Thoracic aorta (tissue), 2 donors: ENCODE measurements around the gene PHTF1. TPM values are rescaled to one million over a fixed set of nuclear protein-coding genes. Genes with fewer than 3 reads are reported as not detected.

Source experiments
- ATAC-seq: fragments of 150-250 bp; one replicate; pipeline ENCODE4 v1.8.0; 2017; ENCODE audit warnings: low read depth; ENCODE audit not compliant: insufficient number of reproducible peaks, low FRiP score
- DNase-seq: peaks from one replicate; pipeline ENCODE4 v3.0.0-alpha.2; 2020; ENCODE audit warnings: low spot score
- H3K27ac ChIP-seq, 2 donors: fragments of 200-600 bp; sonication (generic); 1 replicate in 1 of 2; 2 replicates in 1 of 2; pipeline ENCODE4 v1.5.1; 2016; ENCODE audit warnings: mild to moderate bottlenecking in 2 of 2, moderate library complexity in 2 of 2
- H3K27me3 ChIP-seq: fragments of 200-600 bp; sonication (generic); replicated peaks from 2 replicates; pipeline ENCODE4 v1.6.0; 2016; ENCODE audit warnings: mild to moderate bottlenecking; ENCODE audit not compliant: insufficient read depth
- H3K36me3 ChIP-seq: fragments of 200-600 bp; sonication (generic); one replicate; pipeline ENCODE4 v1.5.1; 2016
- H3K4me1 ChIP-seq, 2 donors: fragments of 200-600 bp; sonication (generic); 1 replicate in 1 of 2; 2 replicates in 1 of 2; pipeline versions ENCODE4 v1.5.1 to v1.6.0; 2016; ENCODE audit warnings: low read depth in 2 of 2, mild to moderate bottlenecking in 1 of 2; ENCODE audit not compliant: control insufficient read depth in 1 of 2
- H3K4me3 ChIP-seq: fragments of 200-600 bp; sonication (generic); 2 replicates; pipeline ENCODE4 v1.5.1; 2016; ENCODE audit warnings: mild to moderate bottlenecking
- H3K9me3 ChIP-seq: fragments of 200-600 bp; sonication (generic); 2 replicates; pipeline ENCODE4 v1.5.1; 2016
- CTCF ChIP-seq: fragments of 200-600 bp; sonication (generic); IDR thresholded peaks from one replicate; pipeline ENCODE4 v1.5.1; 2019; ENCODE audit warnings: antibody characterized with exemption
- total RNA-seq, 2 donors: library from RNA; depleted of rRNA; stranded (reverse); fragments of >200 nt; gene quantifications; one replicate each; pipeline versions ENCODE4 v1.1.0 to v1.2.3, GENCODE V29; 2016

The PHTF1 gene
- 10 to 100 TPM; 21.2 to 21.3 TPM for total RNA-seq

GRCh38 chr1:113759333-113760101 lies at the start of gene PHTF1:
Gene PHTF1, minus strand, starts transcription at chr1:113759486. Its CDS starts 783 bp downstream, at chr1:113758703.
- ATAC-seq (peak; percentile 95), DNase-seq (peak; percentile 38)
- H3K36me3 ChIP-seq: no peaks in the 10 kb centered on the region
- no peaks in the 10 kb centered on the region for H3K27me3 ChIP-seq
- TF ChIP-seq CTCF: no peak
- peaks cover 9 to 17% of the 10 kb centered on the region in 2 donors for H3K4me1 ChIP-seq
- H3K4me3 ChIP-seq: peak within 1 kb of the TSS; percentile 90
- no peaks in the 10 kb centered on the region for H3K9me3 ChIP-seq
- peak within 1 kb of the TSS; percentile 94 to 95 for H3K27ac ChIP-seq

- no peak for TF ChIP-seq CTCF
- no peaks in the 10 kb centered on the region for H3K27me3 ChIP-seq
- H3K4me3 ChIP-seq: peak overlapping the region; percentile 83
- H3K9me3 ChIP-seq: no peaks in the 10 kb centered on the region
- peaks cover 39% of the 10 kb centered on the region in 2 donors for H3K4me1 ChIP-seq
- no peaks in the 10 kb centered on the region for H3K36me3 ChIP-seq
- ATAC-seq (no peak), DNase-seq (no peak)
- no peak overlapping the region for H3K27ac ChIP-seq
These were observed 49.3 kb upstream of the PHTF1 start for GRCh38 chr1:113808450-113809195.

GRCh38 chr1:113805639-113806038 lies 46.4 kb upstream of the PHTF1 start:
- DNase-seq (no peak), ATAC-seq (no peak)
- peaks cover 52 to 54% of the 10 kb centered on the region in 2 donors for H3K4me1 ChIP-seq
- H3K27ac ChIP-seq: no peak overlapping the region
- no peaks in the 10 kb centered on the region for H3K27me3 ChIP-seq
- H3K4me3 ChIP-seq: no peak overlapping the region
- H3K36me3 ChIP-seq: no peaks in the 10 kb centered on the region
- no peaks in the 10 kb centered on the region for H3K9me3 ChIP-seq
- no peak for TF ChIP-seq CTCF

- Histone ChIP-seq H3K4me1 (peaks cover 48 to 57% of the 10 kb centered on the region in 2 donors), H3K9me3 (no peaks in the 10 kb centered on the region), H3K27me3 (no peaks in the 10 kb centered on the region), H3K4me3 (peak overlapping the region; percentile 0), H3K27ac (no peak overlapping the region), H3K36me3 (no peaks in the 10 kb centered on the region)
- DNase-seq: no peak
- TF ChIP-seq CTCF: no peak
- no peak for ATAC-seq
These were observed 45.9 kb upstream of the PHTF1 start for GRCh38 chr1:113805256-113805531.

GRCh38 chr1:113804421-113805255 lies 45.4 kb upstream of the PHTF1 start:
- Histone ChIP-seq H3K9me3 (no peaks in the 10 kb centered on the region), H3K4me3 (peak overlapping the region; percentile 0), H3K27me3 (no peaks in the 10 kb centered on the region), H3K27ac (no peak overlapping the region), H3K4me1 (peaks cover 47 to 57% of the 10 kb centered on the region in 2 donors), H3K36me3 (no peaks in the 10 kb centered on the region)
- ATAC-seq: peak; percentile 65
- no peak for TF ChIP-seq CTCF
- DNase-seq: no peak
